Left lung (tissue), 10 donors: Measurements from ENCODE around the gene CHST13. TPM values are rescaled to one million over a fixed set of nuclear protein-coding genes. Genes with fewer than 3 reads are reported as not detected.

Experiments used
- ATAC-seq: fragments of 200-7000 bp; cut with Tn5 transposase; one replicate; pipeline ENCODE4 v1.9.1; 2020; ENCODE audit warnings: moderate library complexity
- DNase-seq, 4 donors: peaks; one replicate each; pipeline ENCODE4 v3.0.0-alpha.2; 2013 to 2020
- H3K27ac ChIP-seq, 2 donors: fragments of 200-600 bp; sonication (generic) in 1 of 2; one replicate each; pipeline versions ENCODE4 v1.5.0 to v1.8.0; 2020 to 2021
- H3K27me3 ChIP-seq, 2 donors: fragments of 200-600 bp; sonication (generic) in 1 of 2; one replicate each; pipeline versions ENCODE4 v1.5.0 to v1.8.0; 2020 to 2021
- H3K36me3 ChIP-seq, 2 donors: fragments of 200-600 bp; sonication (generic) in 1 of 2; one replicate each; pipeline versions ENCODE4 v1.5.0 to v1.8.0; 2020 to 2021
- H3K4me1 ChIP-seq, 2 donors: fragments of 200-600 bp; one replicate each; pipeline ENCODE4 v1.8.0; 2021
- H3K4me3 ChIP-seq, 2 donors: fragments of 200-600 bp; sonication (generic) in 1 of 2; one replicate each; pipeline versions ENCODE4 v1.5.0 to v1.8.0; 2020 to 2021; ENCODE audit warnings: mild to moderate bottlenecking in 1 of 2
- H3K9me3 ChIP-seq, 2 donors: fragments of 200-600 bp; sonication (generic) in 1 of 2; one replicate each; pipeline versions ENCODE4 v1.5.0 to v1.8.0; 2020 to 2021
- intact Hi-C, 2 donors: fragments of 100-400 bp; cut with DNase I; formaldehyde crosslinking; loops; one replicate each; pipeline versions ENCODE4 v1.11.2 to v1.14.2; 2022
- polyA plus RNA-seq, 6 donors: library from polyadenylated mRNA; unstranded; fragments of 120-200 nt; gene quantifications; one replicate each; pipeline ENCODE4 v1.2.1, GENCODE V29; 2013; ENCODE audit not compliant: insufficient read length in 6 of 6
- total RNA-seq, 2 donors: library from RNA; stranded (reverse); fragmentation: NEBNext Ultra II Directional; extraction: Animal tissue kit (Norgen Biotek cat#: 25700); gene quantifications; one replicate each; pipeline ENCODE4 v1.2.1, GENCODE V29; 2021
- TF ChIP-seq, protein P1 (sequence below), 2 donors: fragments of 200-600 bp; sonication (generic) in 1 of 2; IDR thresholded peaks; one replicate each; pipeline versions ENCODE4 v1.5.0 to v1.8.0; 2021; ENCODE audit warnings: antibody characterized with exemption in 2 of 2
- donor health status: DM: no; HTN: yes; CAD: no.
- donor health status: DM: no; HTN: no; CAD: no.

The CHST13 gene
- total and polyA plus RNA-seq, 8 donors: 0.11 to 3.0 (median 0.24) TPM

DNA sequence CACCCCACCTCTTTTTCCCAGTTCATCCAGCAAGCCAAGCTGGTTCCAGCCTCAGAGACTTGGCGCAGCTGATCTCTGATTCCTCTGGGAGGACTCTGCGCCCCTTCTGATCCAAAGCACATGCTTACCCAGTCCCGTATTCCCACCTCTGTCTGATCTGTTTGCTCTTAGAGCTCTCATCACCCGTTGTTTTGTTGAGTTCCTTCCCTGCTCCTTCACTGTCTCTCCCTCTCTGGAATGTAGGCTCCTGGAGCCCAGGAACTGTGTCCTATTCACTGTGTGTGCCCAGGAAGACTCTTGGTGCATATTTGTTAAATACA, 46.9 kb upstream of the CHST13 start:
- intact Hi-C loops: no loop called here
- no peaks in the 10 kb centered on the region for H3K27me3 ChIP-seq
- H3K36me3 ChIP-seq: no peaks in the 10 kb centered on the region
- peaks cover 25 to 35% of the 10 kb centered on the region in 2 donors for H3K4me1 ChIP-seq
- no peak for DNase-seq
- TF ChIP-seq, protein P1, sequence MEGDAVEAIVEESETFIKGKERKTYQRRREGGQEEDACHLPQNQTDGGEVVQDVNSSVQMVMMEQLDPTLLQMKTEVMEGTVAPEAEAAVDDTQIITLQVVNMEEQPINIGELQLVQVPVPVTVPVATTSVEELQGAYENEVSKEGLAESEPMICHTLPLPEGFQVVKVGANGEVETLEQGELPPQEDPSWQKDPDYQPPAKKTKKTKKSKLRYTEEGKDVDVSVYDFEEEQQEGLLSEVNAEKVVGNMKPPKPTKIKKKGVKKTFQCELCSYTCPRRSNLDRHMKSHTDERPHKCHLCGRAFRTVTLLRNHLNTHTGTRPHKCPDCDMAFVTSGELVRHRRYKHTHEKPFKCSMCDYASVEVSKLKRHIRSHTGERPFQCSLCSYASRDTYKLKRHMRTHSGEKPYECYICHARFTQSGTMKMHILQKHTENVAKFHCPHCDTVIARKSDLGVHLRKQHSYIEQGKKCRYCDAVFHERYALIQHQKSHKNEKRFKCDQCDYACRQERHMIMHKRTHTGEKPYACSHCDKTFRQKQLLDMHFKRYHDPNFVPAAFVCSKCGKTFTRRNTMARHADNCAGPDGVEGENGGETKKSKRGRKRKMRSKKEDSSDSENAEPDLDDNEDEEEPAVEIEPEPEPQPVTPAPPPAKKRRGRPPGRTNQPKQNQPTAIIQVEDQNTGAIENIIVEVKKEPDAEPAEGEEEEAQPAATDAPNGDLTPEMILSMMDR (IDR thresholded peaks at IDR 0.05): no peak
- no peak for ATAC-seq
- H3K27ac ChIP-seq: no peak overlapping the region
- no peaks in the 10 kb centered on the region for H3K9me3 ChIP-seq
- peak overlapping the region in 1 of 2 donors; percentile 65 for H3K4me3 ChIP-seq

DNA sequence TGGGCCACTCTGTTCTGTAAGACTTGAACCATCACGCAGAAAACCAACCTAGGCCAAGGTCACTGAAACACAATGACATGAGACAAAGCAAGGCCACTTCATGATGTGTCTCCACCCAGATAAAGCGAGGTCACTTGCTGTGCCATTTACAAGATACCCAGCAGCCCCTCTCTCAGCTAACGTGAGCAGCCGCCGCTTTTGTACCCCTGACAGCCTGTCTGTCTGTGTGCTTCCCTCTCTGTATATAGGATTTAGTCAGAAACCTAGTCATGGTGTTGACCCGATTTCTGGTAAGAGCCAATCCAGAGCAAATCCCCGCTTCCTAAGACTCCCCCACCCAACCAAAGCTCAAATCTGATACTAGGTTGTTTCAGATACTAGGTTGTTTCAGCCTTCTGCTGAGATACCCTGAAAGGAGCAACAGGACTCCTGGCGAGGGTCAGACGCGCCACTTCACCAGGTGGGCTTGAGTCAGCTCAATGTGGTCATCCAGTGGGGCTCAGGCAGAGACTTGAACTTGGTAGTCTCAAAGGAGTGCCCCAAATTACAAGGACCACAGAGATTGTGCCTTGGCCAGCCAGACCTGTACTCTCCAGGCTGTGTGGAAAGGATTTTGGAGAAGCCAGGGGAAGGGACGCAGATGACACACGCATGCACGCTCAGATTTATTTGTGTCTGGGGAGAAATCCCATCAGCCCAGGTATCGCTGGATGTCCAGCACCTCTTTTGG, 45.2 kb upstream of the CHST13 start:
- intact Hi-C loops: no loop called here
- H3K27ac ChIP-seq: no peak overlapping the region
- peaks cover 8 to 18% of the 10 kb centered on the region in 2 donors for H3K4me1 ChIP-seq
- no peaks in the 10 kb centered on the region for H3K36me3 ChIP-seq
- no peaks in the 10 kb centered on the region for H3K9me3 ChIP-seq
- H3K27me3 ChIP-seq: no peaks in the 10 kb centered on the region
- H3K4me3 ChIP-seq: no peak overlapping the region
- TF ChIP-seq, protein P1 (IDR thresholded peaks at IDR 0.05): no peak
- DNase-seq: peak in 1 of 4 donors; percentile 31
- ATAC-seq: no peak

DNA sequence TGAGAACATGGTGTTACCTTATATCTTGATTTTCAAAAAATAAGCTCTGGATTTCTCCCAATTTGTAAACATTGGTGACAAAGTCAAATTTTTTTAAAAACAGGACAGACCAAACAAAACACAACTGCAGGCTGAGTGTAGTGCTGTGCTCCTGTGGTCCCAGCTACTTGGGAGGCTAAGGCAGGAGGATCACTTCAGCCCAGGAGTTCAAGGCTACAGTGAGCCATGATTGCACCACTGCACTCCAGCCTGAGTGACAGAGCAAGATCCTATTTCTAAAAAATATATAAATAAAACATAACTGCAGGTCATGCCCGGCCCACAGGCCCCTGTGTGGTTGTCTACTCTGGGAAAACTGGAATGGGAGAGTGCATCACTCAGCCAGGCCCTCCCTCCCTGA, 44.3 kb upstream of the CHST13 start:
- Histone ChIP-seq H3K4me3 (no peak overlapping the region), H3K27ac (no peak overlapping the region), H3K4me1 (peaks cover 0 to 9% of the 10 kb centered on the region in 2 donors), H3K27me3 (no peaks in the 10 kb centered on the region), H3K36me3 (no peaks in the 10 kb centered on the region), H3K9me3 (no peaks in the 10 kb centered on the region)
- intact Hi-C loops: no loop called here
- ATAC-seq (no peak), DNase-seq (peak in 1 of 4 donors; percentile 26)
- TF ChIP-seq, protein P1 (IDR thresholded peaks at IDR 0.05): no peak

DNA sequence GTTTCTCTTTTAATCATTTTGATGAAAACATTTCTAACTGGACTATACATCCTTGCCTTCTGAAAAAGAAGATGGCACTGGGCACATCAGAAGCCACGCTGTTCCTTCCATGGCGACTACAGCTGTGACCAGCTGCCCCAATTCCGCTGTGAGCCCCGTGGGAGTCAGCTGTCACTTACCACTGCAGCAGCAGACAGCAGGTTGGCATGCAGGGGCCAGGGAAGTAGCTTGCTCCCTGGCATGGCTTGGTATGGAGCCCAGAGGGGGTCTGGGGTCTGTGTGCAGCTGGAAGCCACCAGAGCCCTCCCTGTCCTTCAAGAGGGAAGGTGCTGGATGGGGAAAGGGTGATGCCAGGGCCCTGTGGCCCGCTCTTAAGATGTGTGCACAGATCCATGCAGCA, 43.7 kb upstream of the CHST13 start:
- TF ChIP-seq, protein P1 (IDR thresholded peaks at IDR 0.05): no peak
- Histone ChIP-seq H3K4me1 (peaks cover 0 to 6% of the 10 kb centered on the region in 2 donors), H3K36me3 (no peaks in the 10 kb centered on the region), H3K9me3 (no peaks in the 10 kb centered on the region), H3K27ac (no peak overlapping the region), H3K27me3 (no peaks in the 10 kb centered on the region), H3K4me3 (no peak overlapping the region)
- DNase-seq (no peak), ATAC-seq (no peak)
- intact Hi-C loops: no loop called here

DNA sequence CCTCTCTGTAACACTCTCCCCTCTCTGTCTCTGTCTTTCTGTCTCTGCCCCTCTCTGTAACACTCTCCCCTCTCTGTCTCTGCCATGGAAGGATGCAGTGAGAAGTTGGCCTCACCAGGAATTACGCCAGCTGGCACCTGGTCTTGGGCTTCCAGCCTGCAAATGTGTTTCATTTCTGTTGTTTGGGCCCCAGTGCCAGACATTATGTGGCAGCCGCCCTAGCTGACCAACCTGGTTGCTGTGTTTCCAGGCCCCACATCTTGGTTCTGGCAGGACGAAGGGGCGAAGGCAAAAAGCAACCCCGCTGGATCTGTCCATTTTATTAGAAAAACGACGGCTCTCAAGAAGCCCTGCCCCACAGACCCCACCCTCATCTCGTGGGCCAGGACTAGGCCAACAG, 43.1 kb upstream of the CHST13 start:
- TF ChIP-seq, protein P1 (IDR thresholded peaks at IDR 0.05): no peak
- Histone ChIP-seq H3K36me3 (no peaks in the 10 kb centered on the region), H3K27ac (no peak overlapping the region), H3K9me3 (no peaks in the 10 kb centered on the region), H3K4me3 (no peak overlapping the region), H3K27me3 (no peaks in the 10 kb centered on the region), H3K4me1 (peaks cover 0 to 6% of the 10 kb centered on the region in 2 donors)
- ATAC-seq (no peak), DNase-seq (no peak)
- intact Hi-C loops: no loop called here
